NCI-H2227 treated with DMSO at 0.1 percent for 48 hours (cell line): ENCODE measurements around the gene BRD8.
"Not testable (repeated sequence)": the region's sequence is repeated elsewhere in the genome, so short reads cannot be mapped to it uniquely, and the experiment has no call there.

Experiments
- DNase-seq: peaks from one replicate; lab custom pipeline; 2025; lab: John Stamatoyannopoulos, UW

BRD8 gene

GRCh38 chr5:138157626-138158025 lies 20.8 kb downstream of the BRD8 start:
- no peak for DNase-seq

GRCh38 chr5:138155977-138156376 lies 22.5 kb downstream of the BRD8 start:
- DNase-seq: not testable (repeated sequence)

GRCh38 chr5:138149530-138149929 lies 28.9 kb downstream of the BRD8 start:
- no peak for DNase-seq

- DNase-seq: no peak
Measured at GRCh38 chr5:138148811-138149210, 29.6 kb downstream of the BRD8 start.

GRCh38 chr5:138143578-138143977 lies 34.9 kb downstream of the BRD8 start:
- DNase-seq: not testable (repeated sequence)

GRCh38 chr5:138141734-138142133 lies 36.7 kb downstream of the BRD8 start:
- DNase-seq: no peak

GRCh38 chr5:138140268-138140667 lies 38.2 kb downstream of the BRD8 start:
- no peak for DNase-seq

- no peak for DNase-seq
Measured at GRCh38 chr5:138139781-138140090, 38.7 kb downstream of the BRD8 start.

GRCh38 chr5:138138949-138139780 lies 39.3 kb downstream of the BRD8 start, which contains the start of gene NME5:
Gene NME5 (minus strand): TSS chr5:138139428. CDS start chr5:138138780, 648 bp downstream.
- DNase-seq: peak; percentile 54

GRCh38 chr5:138132543-138132942 lies 45.9 kb downstream of the BRD8 start:
- no peak for DNase-seq

- DNase-seq: no peak
Measured at GRCh38 chr5:138129347-138129746, 49.1 kb downstream of the BRD8 start.

- no peak for DNase-seq
Measured at GRCh38 chr5:138128334-138128733, 50.1 kb downstream of the BRD8 start.

- no peak for DNase-seq
Measured at GRCh38 chr5:138115254-138115653, 63.2 kb downstream of the BRD8 start.

GRCh38 chr5:138111937-138112336 lies 66.5 kb downstream of the BRD8 start:
- DNase-seq: no peak

GRCh38 chr5:138111181-138111580 lies 67.2 kb downstream of the BRD8 start:
- DNase-seq: no peak

GRCh38 chr5:138110266-138110963 lies 68.0 kb downstream of the BRD8 start:
- DNase-seq: no peak

GRCh38 chr5:138109463-138110265 lies 68.8 kb downstream of the BRD8 start:
- DNase-seq: no peak

- no peak for DNase-seq
Measured at GRCh38 chr5:138107213-138107612, 71.2 kb downstream of the BRD8 start.

- no peak for DNase-seq
Measured at GRCh38 chr5:138105709-138106108, 72.7 kb downstream of the BRD8 start.

GRCh38 chr5:138103319-138103637 lies 75.2 kb downstream of the BRD8 start:
- DNase-seq: no peak

- DNase-seq: peak; percentile 17
Measured at GRCh38 chr5:138102454-138103318, 75.7 kb downstream of the BRD8 start.
